DMS53 treated with DMSO at 0.1 percent for 48 hours (cell line): Measurements from ENCODE around the gene PHLPP1.
A peak's percentile ranks its signal among the peaks of the same experiment; 100 is the strongest.
"Not testable (repeated sequence)": the region's sequence is repeated elsewhere in the genome, so short reads cannot be mapped to it uniquely, and the experiment has no call there.

Source experiments
- DNase-seq: peaks from one replicate; lab custom pipeline; 2025; ENCODE audit not compliant: unreplicated experiment; lab: John Stamatoyannopoulos, UW

PHLPP1 gene

GRCh38 chr18:62715436-62715758 lies at the start of gene PHLPP1:
PHLPP1 (plus strand) TSS chr18:62715541; CDS start chr18:62715684, 143 bp downstream.
- DNase-seq, result no peak

- no peak for DNase-seq
These were observed 46.1 kb upstream of the PHLPP1 start for GRCh38 chr18:62669225-62669624.

- DNase-seq, result no peak
These were observed 44.8 kb upstream of the PHLPP1 start for GRCh38 chr18:62670573-62670972.

- DNase-seq, result peak; percentile 18
These were observed 42.7 kb upstream of the PHLPP1 start for GRCh38 chr18:62672600-62672999.

GRCh38 chr18:62678847-62679485 lies 36.4 kb upstream of the PHLPP1 start:
- DNase-seq, result no peak

GRCh38 chr18:62682371-62682770 lies 33.0 kb upstream of the PHLPP1 start:
- no peak for DNase-seq

GRCh38 chr18:62683935-62684334 lies 31.4 kb upstream of the PHLPP1 start:
- no peak for DNase-seq

GRCh38 chr18:62688743-62689317 lies 26.5 kb upstream of the PHLPP1 start:
- DNase-seq, result no peak

- no peak for DNase-seq
These were observed 25.0 kb upstream of the PHLPP1 start for GRCh38 chr18:62690236-62690815.

- no peak for DNase-seq
These were observed 21.7 kb upstream of the PHLPP1 start for GRCh38 chr18:62693659-62694058.

- no peak for DNase-seq
These were observed 17.7 kb upstream of the PHLPP1 start for GRCh38 chr18:62697636-62698035.

- DNase-seq, result no peak
These were observed 13.1 kb upstream of the PHLPP1 start for GRCh38 chr18:62702259-62702658.

- DNase-seq, result not testable (repeated sequence)
These were observed 8.5 kb upstream of the PHLPP1 start for GRCh38 chr18:62706879-62707278.

GRCh38 chr18:62709908-62710307 lies 5.4 kb upstream of the PHLPP1 start:
- DNase-seq, result not testable (repeated sequence)

- no peak for DNase-seq
These were observed 4.9 kb upstream of the PHLPP1 start for GRCh38 chr18:62710417-62710816.

GRCh38 chr18:62711781-62712180 lies 3.6 kb upstream of the PHLPP1 start:
- no peak for DNase-seq

- no peak for DNase-seq
These were observed 1.6 kb upstream of the PHLPP1 start for GRCh38 chr18:62713651-62714247.

GRCh38 chr18:62714671-62715435 lies 488 bp upstream of the PHLPP1 start:
- peak; percentile 100 for DNase-seq

- peak; percentile 63 for DNase-seq
These were observed 646 bp downstream of the PHLPP1 start for GRCh38 chr18:62715759-62716615.

- DNase-seq, result peak; percentile 40
These were observed 1.4 kb downstream of the PHLPP1 start for GRCh38 chr18:62716619-62717168.
